Muscle layer of colon (tissue), 2 donors: Measurements from ENCODE around the gene ARHGAP11A.

Source experiments
- H3K27ac ChIP-seq: one replicate; pipeline ENCODE4 v1.7.0; 2013; ENCODE audit warnings: low read depth, mild to moderate bottlenecking, low read length, moderate library complexity
- H3K27me3 ChIP-seq, 2 donors: one replicate each; pipeline ENCODE4 v1.7.0; 2013; ENCODE audit warnings: low read length in 2 of 2, mild to moderate bottlenecking in 2 of 2; ENCODE audit not compliant: insufficient read depth in 2 of 2, control insufficient read depth in 1 of 2
- H3K36me3 ChIP-seq: one replicate; pipeline ENCODE4 v1.7.0; 2013; ENCODE audit warnings: mild to moderate bottlenecking, low read length; ENCODE audit not compliant: insufficient read depth
- H3K4me1 ChIP-seq: one replicate; pipeline ENCODE4 v1.7.0; 2013; ENCODE audit warnings: mild to moderate bottlenecking, low read length; ENCODE audit not compliant: insufficient read depth
- H3K4me3 ChIP-seq, 2 donors: one replicate each; pipeline ENCODE4 v1.7.0; 2013; ENCODE audit warnings: low read length in 2 of 2, low read depth in 1 of 2, mild to moderate bottlenecking in 1 of 2, moderate library complexity in 1 of 2
- H3K9ac ChIP-seq: one replicate; pipeline ENCODE4 v1.7.0; 2013; ENCODE audit warnings: low read length
- H3K9me3 ChIP-seq: one replicate; pipeline ENCODE4 v1.7.0; 2013; ENCODE audit warnings: mild to moderate bottlenecking, low read length
- donor health status: abdominal sarcoma.
- donor health status: Adenocarcinoma of cecum.

Gene ARHGAP11A

DNA sequence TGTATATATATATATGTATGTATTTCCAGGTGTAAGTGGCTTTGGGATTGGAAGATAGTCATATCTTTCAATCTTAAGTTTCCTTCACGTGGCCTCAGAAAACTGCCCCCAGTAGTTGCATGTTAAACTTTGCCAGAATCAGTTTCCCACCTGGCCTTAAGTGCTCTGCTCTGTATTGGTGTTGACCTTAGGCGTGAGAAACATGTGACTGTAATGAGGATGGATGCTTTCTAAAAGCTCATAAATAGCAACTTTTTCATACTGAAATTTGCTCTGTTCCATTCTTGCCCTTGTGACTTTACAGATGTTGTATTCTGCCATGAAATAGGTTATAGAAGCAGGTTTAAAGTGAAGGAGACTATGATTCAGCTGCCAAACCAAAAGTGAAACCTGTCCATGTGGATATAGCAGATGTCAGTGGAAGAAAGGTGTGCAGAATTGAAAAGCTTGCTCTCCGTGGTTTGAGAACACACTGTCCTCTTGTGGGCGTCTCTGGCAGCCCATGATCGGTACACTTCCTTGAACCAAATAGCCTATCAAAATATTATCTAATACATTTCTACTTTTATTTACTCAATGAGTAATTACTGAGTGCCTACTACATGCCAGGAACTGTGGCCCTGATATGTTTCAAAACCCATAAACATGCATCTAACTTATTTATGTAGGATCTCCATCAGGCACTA lies 42.0 kb downstream of the ARHGAP11A start:
- Histone ChIP-seq H3K9ac (no peak overlapping the region), H3K36me3 (no peaks in the 10 kb centered on the region), H3K4me3 (no peak overlapping the region), H3K9me3 (no peaks in the 10 kb centered on the region), H3K4me1 (peaks cover 6% of the 10 kb centered on the region), H3K27ac (no peak overlapping the region), H3K27me3 (no peaks in the 10 kb centered on the region)

DNA sequence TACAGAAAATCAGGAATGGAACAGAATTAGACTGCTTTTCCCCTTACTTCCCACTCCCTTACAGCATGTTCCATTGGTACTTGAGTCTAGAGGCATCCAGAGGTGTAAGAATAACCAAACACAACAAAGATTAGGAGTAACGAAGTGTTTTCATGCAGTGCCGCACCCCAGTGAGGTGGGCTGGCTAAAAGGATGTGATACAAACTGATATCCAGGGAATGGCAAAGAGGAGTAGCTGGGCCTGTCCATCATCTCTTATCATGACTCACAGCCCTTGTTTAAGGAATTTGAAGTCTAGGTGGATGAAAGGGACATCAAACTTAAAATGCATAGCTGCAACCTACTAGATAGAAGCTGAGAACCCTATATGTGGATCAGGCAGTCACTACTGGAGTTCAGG lies 42.6 kb downstream of the ARHGAP11A start:
- no peak overlapping the region for H3K4me3 ChIP-seq
- no peaks in the 10 kb centered on the region for H3K9me3 ChIP-seq
- no peak overlapping the region for H3K27ac ChIP-seq
- H3K36me3 ChIP-seq = no peaks in the 10 kb centered on the region
- no peaks in the 10 kb centered on the region for H3K27me3 ChIP-seq
- H3K9ac ChIP-seq = no peak overlapping the region
- H3K4me1 ChIP-seq = peaks cover 6% of the 10 kb centered on the region

DNA sequence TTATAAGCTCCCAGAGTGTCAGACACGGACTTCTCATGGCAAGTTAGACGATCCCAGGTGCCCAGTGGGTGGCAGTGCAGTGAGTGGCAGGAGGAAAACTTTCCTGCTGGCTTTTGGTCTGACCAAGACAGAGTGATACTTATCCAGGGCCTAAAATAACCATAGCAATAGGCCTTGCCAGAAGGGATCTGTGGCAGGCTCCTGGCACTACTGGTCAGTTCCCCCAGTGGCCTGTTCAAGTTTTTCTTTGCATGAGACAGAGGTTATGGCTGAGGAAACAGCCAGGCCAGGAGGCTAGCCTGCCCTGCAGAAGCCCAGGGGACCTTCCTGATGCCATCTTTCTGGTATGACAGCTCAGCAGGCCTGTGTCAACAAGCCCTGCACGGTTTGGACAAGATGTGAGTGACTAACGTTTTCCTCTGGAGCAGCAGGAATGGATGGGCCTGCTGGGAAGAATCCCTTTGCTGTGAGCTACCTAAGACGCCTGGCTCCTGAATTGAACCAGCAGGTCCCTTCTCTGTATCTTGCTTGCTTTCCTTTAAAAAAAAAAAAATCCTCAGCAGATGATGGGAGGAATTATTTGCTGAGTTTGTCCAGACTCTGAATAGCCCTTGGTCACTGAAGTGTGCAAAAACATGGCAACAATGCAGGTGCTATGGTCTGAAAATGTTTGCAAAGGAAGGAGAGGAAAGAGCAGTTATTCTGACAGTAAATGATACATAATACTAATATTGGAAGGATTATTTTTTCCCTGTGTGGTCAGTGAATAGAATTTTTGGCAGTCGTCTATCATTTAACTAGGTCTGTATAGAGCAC lies 44.2 kb downstream of the ARHGAP11A start:
- Histone ChIP-seq H3K9me3 (no peaks in the 10 kb centered on the region), H3K27ac (no peak overlapping the region), H3K4me3 (no peak overlapping the region), H3K36me3 (no peaks in the 10 kb centered on the region), H3K9ac (no peak overlapping the region), H3K4me1 (peaks cover 6% of the 10 kb centered on the region), H3K27me3 (no peaks in the 10 kb centered on the region)

GRCh38 chr15:32663671-32664070 lies 48.4 kb downstream of the ARHGAP11A start:
- Histone ChIP-seq H3K4me1 (peaks cover 6% of the 10 kb centered on the region), H3K27ac (no peak overlapping the region), H3K9ac (no peak overlapping the region)

GRCh38 chr15:32664796-32665195 lies 49.5 kb downstream of the ARHGAP11A start:
- H3K36me3 ChIP-seq = no peaks in the 10 kb centered on the region
- H3K27me3 ChIP-seq = no peaks in the 10 kb centered on the region
- no peaks in the 10 kb centered on the region for H3K9me3 ChIP-seq
- no peak overlapping the region for H3K4me3 ChIP-seq
- H3K9ac ChIP-seq = no peak overlapping the region
- no peaks in the 10 kb centered on the region for H3K4me1 ChIP-seq
- H3K27ac ChIP-seq = no peak overlapping the region

More at GRCh38 chr15:32663671-32664070, 48.4 kb downstream of the ARHGAP11A start:
- H3K36me3 ChIP-seq = no peaks in the 10 kb centered on the region
- H3K9me3 ChIP-seq = no peaks in the 10 kb centered on the region
- H3K27me3 ChIP-seq = no peaks in the 10 kb centered on the region
- H3K4me3 ChIP-seq = no peak overlapping the region

GRCh38 chr15:32667321-32667720 lies 52.0 kb downstream of the ARHGAP11A start:
- Histone ChIP-seq H3K36me3 (no peaks in the 10 kb centered on the region), H3K27ac (no peak overlapping the region), H3K27me3 (no peaks in the 10 kb centered on the region), H3K4me3 (no peak overlapping the region), H3K4me1 (no peaks in the 10 kb centered on the region), H3K9me3 (no peaks in the 10 kb centered on the region), H3K9ac (no peak overlapping the region)

GRCh38 chr15:32668942-32669341 lies 53.6 kb downstream of the ARHGAP11A start:
- no peaks in the 10 kb centered on the region for H3K4me1 ChIP-seq
- no peak overlapping the region for H3K4me3 ChIP-seq
- H3K36me3 ChIP-seq = no peaks in the 10 kb centered on the region
- H3K9me3 ChIP-seq = no peaks in the 10 kb centered on the region
- no peaks in the 10 kb centered on the region for H3K27me3 ChIP-seq
- H3K27ac ChIP-seq = no peak overlapping the region
- H3K9ac ChIP-seq = no peak overlapping the region

DNA sequence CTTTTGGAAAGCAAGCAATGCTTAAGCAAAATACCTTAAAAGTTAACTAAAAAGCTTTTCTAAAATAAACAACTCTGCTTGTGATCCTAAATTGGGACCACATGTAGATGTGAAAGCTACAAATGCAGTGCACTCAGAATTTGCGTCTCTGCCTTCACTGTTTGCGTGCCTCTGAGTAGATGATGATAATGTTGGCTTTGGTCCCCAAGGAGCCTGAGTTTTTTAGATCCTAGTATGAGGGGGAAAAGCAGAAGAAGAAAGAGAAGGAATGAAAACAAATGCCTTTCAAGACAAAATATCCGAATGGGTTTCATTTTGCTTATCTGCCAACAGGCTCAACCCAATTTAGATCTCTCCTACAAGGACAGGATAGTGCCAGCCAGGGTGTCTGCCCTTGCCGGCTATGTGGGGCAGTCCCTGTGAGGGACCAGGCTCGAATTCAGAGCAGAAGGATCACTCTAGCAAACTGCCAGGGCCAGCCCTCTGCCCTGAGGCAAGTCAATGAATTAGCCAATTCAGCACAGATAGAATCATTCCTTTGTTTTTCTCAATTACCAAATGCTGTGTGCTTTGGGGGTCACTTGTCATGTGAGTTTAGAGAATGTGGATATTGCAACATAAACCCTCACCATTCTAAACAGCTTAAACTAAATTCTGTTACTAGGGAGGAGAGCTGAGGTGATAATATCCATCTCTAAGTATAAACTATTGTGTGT lies 54.8 kb downstream of the ARHGAP11A start:
- H3K27ac ChIP-seq = no peak overlapping the region
- no peak overlapping the region for H3K9ac ChIP-seq
- H3K9me3 ChIP-seq = no peaks in the 10 kb centered on the region
- no peaks in the 10 kb centered on the region for H3K4me1 ChIP-seq
- H3K36me3 ChIP-seq = no peaks in the 10 kb centered on the region
- no peaks in the 10 kb centered on the region for H3K27me3 ChIP-seq
- no peak overlapping the region for H3K4me3 ChIP-seq

- Histone ChIP-seq H3K27me3 (no peaks in the 10 kb centered on the region), H3K36me3 (no peaks in the 10 kb centered on the region), H3K4me1 (no peaks in the 10 kb centered on the region), H3K4me3 (no peak overlapping the region), H3K27ac (no peak overlapping the region), H3K9me3 (no peaks in the 10 kb centered on the region), H3K9ac (no peak overlapping the region)
These were observed 55.3 kb downstream of the ARHGAP11A start for GRCh38 chr15:32670623-32671022.

DNA sequence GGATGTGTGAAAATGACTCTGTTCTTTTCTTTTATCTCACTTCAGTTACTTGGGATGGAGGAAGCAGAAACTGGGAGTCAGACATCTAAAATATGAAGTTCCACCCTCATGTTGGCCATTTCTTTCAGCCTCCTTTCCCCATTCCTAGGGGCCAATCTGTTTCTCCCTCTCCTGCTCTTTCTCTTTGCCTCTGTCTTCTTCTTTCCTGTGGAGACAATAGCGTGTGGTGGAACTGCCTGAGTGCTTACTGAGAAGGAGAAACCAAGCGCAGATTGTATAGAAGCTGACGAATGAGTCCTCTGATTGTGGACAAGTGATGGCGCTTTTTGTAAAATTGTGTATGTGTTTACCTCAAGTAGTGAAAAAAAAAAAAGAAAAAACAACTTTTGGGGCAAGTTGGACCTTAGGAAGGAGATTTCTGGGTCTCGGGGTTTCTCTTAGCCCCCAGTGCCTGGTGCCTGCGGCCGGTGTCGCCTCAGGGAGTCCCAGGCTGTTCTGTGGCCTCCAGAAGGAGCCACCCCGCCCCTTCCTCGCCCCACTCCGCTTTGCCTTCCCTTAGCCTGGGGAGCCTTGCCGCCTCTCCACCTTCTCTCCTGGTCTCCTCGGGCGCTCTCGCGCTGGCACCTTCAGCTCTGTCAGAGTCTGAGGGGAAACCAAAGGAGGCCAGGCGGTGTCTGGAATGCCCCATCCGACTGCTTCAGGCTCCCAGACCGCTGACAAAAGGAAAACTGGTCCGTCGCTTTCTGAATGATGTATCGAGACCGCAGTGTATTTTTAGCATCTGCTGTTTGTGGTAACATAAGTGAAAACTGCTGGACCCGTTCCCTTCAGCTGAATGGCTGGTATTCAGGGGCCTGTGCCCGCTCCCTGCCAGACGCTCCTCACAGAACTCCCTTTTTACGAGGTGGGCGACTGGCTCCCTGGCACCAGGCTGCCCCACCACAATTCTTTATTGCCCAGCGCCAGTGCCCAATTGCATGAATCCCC lies 56.3 kb downstream of the ARHGAP11A start:
- H3K9ac ChIP-seq = no peak overlapping the region
- no peaks in the 10 kb centered on the region for H3K27me3 ChIP-seq
- H3K9me3 ChIP-seq = no peaks in the 10 kb centered on the region
- no peak overlapping the region for H3K4me3 ChIP-seq
- H3K36me3 ChIP-seq = no peaks in the 10 kb centered on the region
- no peak overlapping the region for H3K27ac ChIP-seq
- no peaks in the 10 kb centered on the region for H3K4me1 ChIP-seq
